ENCODE measurements around the gene KCNJ18. TPM values are rescaled to one million over a fixed set of nuclear protein-coding genes. Genes with fewer than 3 reads are reported as not detected.
"Not testable (repeated sequence)": the region's sequence is repeated elsewhere in the genome, so short reads cannot be mapped to it uniquely, and the experiment has no call there.

Gene KCNJ18
- total RNA-seq, 1 experiment from 2014 or later, result not detected

- not testable (repeated sequence) for H3K27ac ChIP-seq (ENCODE audit: insufficient read length, low read depth, low read length); H2BK5ac ChIP-seq (ENCODE audit: insufficient read length, low read length)
Measured at GRCh38 chr17:21709994-21710393, 17.7 kb downstream of the KCNJ18 start.

GRCh38 chr17:21710486-21710885, 18.2 kb downstream of the KCNJ18 start:
- not testable (repeated sequence) for H3K27me3 Mint-ChIP-seq (ENCODE audit: low read depth); H3K27ac ChIP-seq (ENCODE audit: insufficient read length, low read depth, low read length); H3K79me1 ChIP-seq (ENCODE audit: insufficient read depth, low read depth, low read length, poor library complexity, severe bottlenecking); H3K4ac ChIP-seq (ENCODE audit: low read depth, low read length); H3K18ac ChIP-seq (ENCODE audit: insufficient read length, low read depth, low read length); H2BK120ac ChIP-seq (ENCODE audit: low read depth, low read length, poor library complexity, severe bottlenecking); H2BK20ac ChIP-seq (ENCODE audit: low read depth, low read length, poor library complexity, severe bottlenecking); H2BK15ac ChIP-seq (ENCODE audit: low read depth, low read length); H2AK5ac ChIP-seq (ENCODE audit: insufficient read length, low read length); H4K20me1 ChIP-seq (ENCODE audit: control insufficient read depth, insufficient read depth, insufficient read length); H3K56ac ChIP-seq (ENCODE audit: insufficient read length, low read depth, low read length); H3K23ac ChIP-seq (ENCODE audit: insufficient read length, low read depth, low read length); DNase-seq; H2BK5ac ChIP-seq (ENCODE audit: insufficient read length, low read length); H4K8ac ChIP-seq (replicated peaks; ENCODE audit: insufficient read length, low read depth, low read length); H3K9ac ChIP-seq (ENCODE audit: extremely low read depth, insufficient read length, low read length); H3K79me2 ChIP-seq (ENCODE audit: insufficient read depth, low read length); H3K27ac Mint-ChIP-seq; H4K5ac ChIP-seq (ENCODE audit: insufficient read length, low read depth, low read length); H3K4me3 Mint-ChIP-seq; H2AFZ ChIP-seq (ENCODE audit: low read length); H3K4me1 Mint-ChIP-seq; H3K27me3 ChIP-seq (ENCODE audit: insufficient read depth, low read length); H3K14ac ChIP-seq (ENCODE audit: insufficient read depth, low read length); H3T11ph ChIP-seq (ENCODE audit: low read length); H2BK12ac ChIP-seq (ENCODE audit: insufficient read length, low read depth, low read length); H3K23me2 ChIP-seq (ENCODE audit: insufficient read length, low read depth, low read length, poor library complexity, severe bottlenecking); H4K91ac ChIP-seq (ENCODE audit: insufficient read length, low read depth, low read length); H3K4me2 ChIP-seq (ENCODE audit: insufficient read depth, insufficient read length, low read length); H3K4me1 ChIP-seq (ENCODE audit: insufficient read depth, low read length)
- Mint-ChIP-seq H3K36me3 (ENCODE audit: insufficient read depth in 1 of 3, low read depth in 3 of 3) (peaks cover 8 to 23% (median 17%) of the 10 kb centered on the region in 3 experiments; a peak in 6 of 7 replicates), H3K9me3 (peaks cover 71 to 79% of the 10 kb centered on the region in 2 experiments)
- peaks cover 45% of the 10 kb centered on the region for H3K9me3 ChIP-seq (ENCODE audit: control insufficient read depth, low read depth, low read length)
- WGBS (ENCODE audit: extremely low coverage, insufficient read length, low lambda C conversion rate), result no CpG with 5 or more reads among the region's 3 CpGs

More at GRCh38 chr17:21709994-21710393, 17.7 kb downstream of the KCNJ18 start:
- not testable (repeated sequence) for H4K91ac ChIP-seq (ENCODE audit: insufficient read length, low read depth, low read length); H4K5ac ChIP-seq (ENCODE audit: insufficient read length, low read depth, low read length); H2BK12ac ChIP-seq (ENCODE audit: insufficient read length, low read depth, low read length); H3K4ac ChIP-seq (ENCODE audit: low read depth, low read length); H3K79me2 ChIP-seq (ENCODE audit: insufficient read depth, low read length); H3K27me3 ChIP-seq (ENCODE audit: insufficient read depth, low read length); H2AK5ac ChIP-seq (ENCODE audit: insufficient read length, low read length); H3K9ac ChIP-seq (ENCODE audit: extremely low read depth, insufficient read length, low read length); H2BK20ac ChIP-seq (ENCODE audit: low read depth, low read length, poor library complexity, severe bottlenecking); H2BK120ac ChIP-seq (ENCODE audit: low read depth, low read length, poor library complexity, severe bottlenecking); H3K4me2 ChIP-seq (ENCODE audit: insufficient read depth, insufficient read length, low read length); DNase-seq; H4K8ac ChIP-seq (replicated peaks; ENCODE audit: insufficient read length, low read depth, low read length); H3T11ph ChIP-seq (ENCODE audit: low read length); H3K56ac ChIP-seq (ENCODE audit: insufficient read length, low read depth, low read length); H2BK15ac ChIP-seq (ENCODE audit: low read depth, low read length); H3K14ac ChIP-seq (ENCODE audit: insufficient read depth, low read length); H3K4me3 Mint-ChIP-seq; H3K23ac ChIP-seq (ENCODE audit: insufficient read length, low read depth, low read length); H3K4me1 Mint-ChIP-seq; H3K4me1 ChIP-seq (ENCODE audit: insufficient read depth, low read length); H2AFZ ChIP-seq (ENCODE audit: low read length); H3K27ac Mint-ChIP-seq; H3K79me1 ChIP-seq (ENCODE audit: insufficient read depth, low read depth, low read length, poor library complexity, severe bottlenecking); H3K18ac ChIP-seq (ENCODE audit: insufficient read length, low read depth, low read length); H4K20me1 ChIP-seq (ENCODE audit: control insufficient read depth, insufficient read depth, insufficient read length); H3K23me2 ChIP-seq (ENCODE audit: insufficient read length, low read depth, low read length, poor library complexity, severe bottlenecking); H3K27me3 Mint-ChIP-seq (ENCODE audit: low read depth)
- H3K9me3 ChIP-seq (ENCODE audit: control insufficient read depth, low read depth, low read length), result peaks cover 47% of the 10 kb centered on the region
- H3K9me3 Mint-ChIP-seq, result peaks cover 71 to 79% of the 10 kb centered on the region in 2 experiments
- peaks cover 8 to 28% (median 17%) of the 10 kb centered on the region in 3 experiments; a peak in 6 of 7 replicates for H3K36me3 Mint-ChIP-seq (ENCODE audit: insufficient read depth in 1 of 3, low read depth in 3 of 3)
- no CpG with 5 or more reads among the region's 8 CpGs for WGBS (ENCODE audit: extremely low coverage, insufficient read length, low lambda C conversion rate)
